Pulmonary artery endothelial cell (primary cell): ENCODE measurements around the gene HIRA. TPM values are rescaled to one million over a fixed set of nuclear protein-coding genes. Genes with fewer than 3 reads are reported as not detected.

Experiments used
- total RNA-seq: library from RNA; depleted of rRNA; stranded (reverse); fragments of >200 nt; gene quantifications from 2 replicates; pipeline ENCODE4 v1.2.3, GENCODE V29; 2014

HIRA gene
- total RNA-seq, 1 donor from 2014 or later: 22.8 TPM

Other genes with a start within 250 kb of the HIRA start
- 4.4 and 6.2 TPM in 2 replicates for gene CLTCL1, start 140.0 kb downstream of the HIRA start, total RNA-seq
- 41.2 and 45.6 TPM in 2 replicates for gene MRPL40, start 812 bp upstream of the HIRA start, total RNA-seq
- gene C22orf39, start 16.0 kb upstream of the HIRA start, total RNA-seq: 21.4 and 25.3 TPM in 2 replicates
- 166 and 168 TPM in 2 replicates for gene UFD1, start 47.5 kb upstream of the HIRA start, total RNA-seq
- gene CDC45, start 48.2 kb upstream of the HIRA start, total RNA-seq: 30.7 and 50.1 TPM in 2 replicates
- gene CLDN5, start 92.7 kb upstream of the HIRA start, total RNA-seq: 360 and 491 TPM in 2 replicates